GM19193 (cell line): ENCODE results near the gene VCPKMT.

Source experiments
- POLR2A ChIP-seq: IDR thresholded peaks from 4 replicates; pipeline ENCODE4 v1.6.1; 2011; ENCODE audit not compliant: insufficient read depth, insufficient read length; ENCODE audit errors: extremely low read depth

The VCPKMT gene

DNA sequence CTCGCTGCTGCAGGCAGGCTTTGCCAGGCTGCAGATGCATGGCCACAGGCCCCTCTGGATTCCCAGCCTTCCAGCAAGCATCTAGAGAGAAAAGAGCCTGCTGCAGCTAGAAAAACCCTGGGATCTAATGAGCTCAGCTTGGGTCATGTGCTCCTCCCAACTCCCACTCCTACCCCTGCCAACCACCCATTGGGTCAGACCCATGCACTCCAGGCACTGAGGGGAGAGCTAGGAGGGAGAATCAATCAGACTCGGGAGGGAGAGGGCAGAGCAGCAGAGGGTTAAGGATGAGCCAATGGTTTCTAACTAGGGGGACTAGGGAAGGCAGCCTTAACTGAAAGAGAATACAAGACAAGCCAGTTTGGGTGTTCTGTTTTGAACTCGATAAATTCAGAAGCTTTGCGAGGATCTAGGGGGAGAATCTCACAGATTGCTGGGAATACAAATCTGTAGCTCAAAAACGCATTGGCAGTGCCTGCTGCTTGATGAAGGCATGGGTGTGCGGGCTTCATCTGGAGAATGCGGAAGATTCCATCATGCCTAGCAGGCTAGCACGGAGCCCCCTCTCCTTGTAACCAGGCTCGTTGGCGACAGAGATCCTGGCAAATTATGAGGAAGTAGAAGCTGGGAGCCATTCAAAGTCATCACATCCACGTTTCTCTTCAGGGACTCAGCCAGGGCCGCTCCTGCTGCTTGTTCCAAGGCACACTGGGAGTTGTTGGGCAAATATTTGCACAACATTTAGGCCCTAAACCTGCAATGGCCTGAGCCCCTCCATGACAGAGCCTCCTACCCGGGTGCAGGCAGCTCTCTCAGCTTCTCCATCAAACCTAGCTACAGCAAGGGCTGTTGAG, 56.4 kb downstream of the VCPKMT start:
- TF ChIP-seq POLR2A: no peak
